Natural killer cell (primary cell): ENCODE data around the gene SLC38A9. TPM values are rescaled to one million over a fixed set of nuclear protein-coding genes. Genes with fewer than 3 reads are reported as not detected.

Source experiments
- ATAC-seq, 3 donors: fragments of 150-1000 bp in 2 of 3; fragments of 200-7000 bp in 1 of 3; cut with Tn5 transposase; 1 replicate in 1 of 3; 2 replicates in 2 of 3; pipeline ENCODE4 v1.10.0; 2021; ENCODE audit warnings: mild to moderate bottlenecking in 2 of 3, moderate library complexity in 2 of 3
- DNase-seq, 2 donors: peaks; one replicate each; pipeline versions ENCODE4 v3.0.0 to v3.0.0-alpha.2; 2013 to 2021; ENCODE audit warnings: mixed read lengths in 1 of 2
- H3K27ac ChIP-seq: one replicate; pipeline ENCODE4 v1.5.1; 2013; ENCODE audit warnings: mild to moderate bottlenecking, low read length
- H3K27me3 ChIP-seq: one replicate; pipeline ENCODE4 v1.6.1; 2013; ENCODE audit warnings: low read length; ENCODE audit not compliant: control insufficient read depth, insufficient read depth
- H3K36me3 ChIP-seq: one replicate; pipeline ENCODE4 v1.6.1; 2013; ENCODE audit warnings: low read length; ENCODE audit not compliant: control insufficient read depth, insufficient read depth
- H3K4me1 ChIP-seq: one replicate; pipeline ENCODE4 v1.6.1; 2013; ENCODE audit warnings: low read length; ENCODE audit not compliant: control insufficient read depth, insufficient read depth
- H3K4me3 ChIP-seq: one replicate; pipeline ENCODE4 v1.5.1; 2013; ENCODE audit warnings: low read length
- H3K9me3 ChIP-seq: one replicate; pipeline ENCODE4 v1.6.1; 2013; ENCODE audit warnings: low read length; ENCODE audit not compliant: control insufficient read depth, insufficient read depth
- H3K27ac Mint-ChIP-seq, 2 donors: one replicate each; pipeline ENCODE4 v1.8.0; 2022; ENCODE audit warnings: mild to moderate bottlenecking in 2 of 2, mixed read lengths in 2 of 2, moderate library complexity in 1 of 2
- H3K27me3 Mint-ChIP-seq, 2 donors: one replicate each; pipeline ENCODE4 v1.8.0; 2022; ENCODE audit warnings: low read depth in 2 of 2, mixed read lengths in 2 of 2
- H3K36me3 Mint-ChIP-seq: one replicate; pipeline ENCODE4 v1.8.0; 2022; ENCODE audit warnings: mixed read lengths
- H3K4me1 Mint-ChIP-seq, 2 donors: one replicate each; pipeline ENCODE4 v1.8.0; 2022; ENCODE audit warnings: mixed read lengths in 2 of 2
- H3K4me3 Mint-ChIP-seq: one replicate; pipeline ENCODE4 v1.8.0; 2022; ENCODE audit warnings: mild to moderate bottlenecking, moderate library complexity, mixed read lengths
- H3K9me3 Mint-ChIP-seq, 2 donors: one replicate each; pipeline ENCODE4 v1.8.0; 2022; ENCODE audit warnings: mixed read lengths in 2 of 2
- CTCF ChIP-seq: fragments of 200-600 bp; IDR thresholded peaks from one replicate; pipeline ENCODE4 v1.8.0; 2022; ENCODE audit warnings: antibody characterized with exemption
- WGBS: methylation state at CpG from one replicate; pipeline ENCODE4 v1.1.7; 2013; ENCODE audit warnings: missing lambda C conversion rate; ENCODE audit not compliant: insufficient coverage; 5-methylcytosine and 5-hydroxymethylcytosine counted together
- intact Hi-C: fragments of 100-400 bp; cut with micrococcal nuclease; formaldehyde crosslinking; loops from one replicate; pipeline ENCODE4 v1.14.2; 2022
- total RNA-seq, 4 donors: library from RNA; stranded (reverse); fragments of 120-200 nt in 1 of 4; gene quantifications; one replicate each; pipeline versions ENCODE4 v1.2.3 to v1.2.4, GENCODE V29; 2013 to 2022

SLC38A9 gene
- total RNA-seq, 3 donors from 2014 or later (not counting 1 experiment from before 2014, with no cell fraction given), result 20.6 to 33.9 (median 27.0) TPM

GRCh38 chr5:55694152-55694830, 17.8 kb downstream of the SLC38A9 start:
- ATAC-seq, result no peak
- Mint-ChIP-seq H3K36me3 (no peaks in the 10 kb centered on the region), H3K27me3 (no peaks in the 10 kb centered on the region), H3K4me3 (no peak overlapping the region), H3K27ac (no peak overlapping the region), H3K9me3 (no peaks in the 10 kb centered on the region), H3K4me1 (peaks cover 0 to 5% of the 10 kb centered on the region in 2 donors)
- TF ChIP-seq CTCF, result no peak
- Histone ChIP-seq H3K27ac (no peak overlapping the region), H3K4me3 (no peak overlapping the region), H3K9me3 (no peaks in the 10 kb centered on the region), H3K27me3 (no peaks in the 10 kb centered on the region), H3K36me3 (peaks cover 10% of the 10 kb centered on the region), H3K4me1 (no peaks in the 10 kb centered on the region)
- DNase-seq, result peak in 1 of 2 donors; percentile 24
- intact Hi-C loops, result loop anchor here (5.0 kb wide), 1 partner anchor 522 kb away; the partner anchor contains the start of gene CDC20B
- WGBS, result 91% methylated on average over 3 of the region's 3 CpGs

GRCh38 chr5:55692509-55692908, 19.6 kb downstream of the SLC38A9 start:
- Histone ChIP-seq H3K4me1 (no peaks in the 10 kb centered on the region), H3K36me3 (peaks cover 6% of the 10 kb centered on the region), H3K9me3 (no peaks in the 10 kb centered on the region), H3K4me3 (no peak overlapping the region), H3K27me3 (no peaks in the 10 kb centered on the region), H3K27ac (no peak overlapping the region)
- Mint-ChIP-seq H3K4me3 (no peak overlapping the region), H3K9me3 (no peaks in the 10 kb centered on the region), H3K4me1 (peaks cover 0 to 5% of the 10 kb centered on the region in 2 donors), H3K27ac (no peak overlapping the region), H3K36me3 (no peaks in the 10 kb centered on the region), H3K27me3 (no peaks in the 10 kb centered on the region)
- ATAC-seq (no peak), DNase-seq (no peak)
- TF ChIP-seq CTCF, result no peak
- 100% methylated on average over 1 of the region's 1 CpG for WGBS
- intact Hi-C loops, result loop anchor here (2.0 to 5.0 kb wide), 2 partner anchors 348 to 520 kb away; partner anchors contain the start of gene CDC20B

GRCh38 chr5:55692106-55692417, 20.1 kb downstream of the SLC38A9 start:
- TF ChIP-seq CTCF, result peak; percentile 44
- ATAC-seq, result no peak

More at GRCh38 chr5:55692106-55692417, 20.1 kb downstream of the SLC38A9 start:
- H3K36me3 Mint-ChIP-seq, result no peaks in the 10 kb centered on the region
- Histone ChIP-seq H3K4me3 (no peak overlapping the region), H3K27ac (no peak overlapping the region), H3K9me3 (no peaks in the 10 kb centered on the region), H3K4me1 (no peaks in the 10 kb centered on the region), H3K36me3 (peaks cover 3% of the 10 kb centered on the region), H3K27me3 (no peaks in the 10 kb centered on the region)
- no peak for DNase-seq
- no peaks in the 10 kb centered on the region for H3K27me3 Mint-ChIP-seq
- H3K4me3 Mint-ChIP-seq, result no peak overlapping the region
- H3K4me1 Mint-ChIP-seq, result peaks cover 0 to 5% of the 10 kb centered on the region in 2 donors
- WGBS, result no CpG with 5 or more reads among the region's 2 CpGs
- no peaks in the 10 kb centered on the region for H3K9me3 Mint-ChIP-seq
- H3K27ac Mint-ChIP-seq, result no peak overlapping the region
- intact Hi-C loops, result loop anchor here (2.0 to 5.0 kb wide), 2 partner anchors 347 to 520 kb away; partner anchors contain the start of gene CDC20B
